ENCODE measurements around the gene NTF4. TPM values are rescaled to one million over a fixed set of nuclear protein-coding genes. Genes with fewer than 3 reads are reported as not detected.
"Not testable (repeated sequence)": the region's sequence is repeated elsewhere in the genome, so short reads cannot be mapped to it uniquely, and the experiment has no call there.

The NTF4 gene
- total RNA-seq, 3 donors from 2014 or later: not detected

DNA sequence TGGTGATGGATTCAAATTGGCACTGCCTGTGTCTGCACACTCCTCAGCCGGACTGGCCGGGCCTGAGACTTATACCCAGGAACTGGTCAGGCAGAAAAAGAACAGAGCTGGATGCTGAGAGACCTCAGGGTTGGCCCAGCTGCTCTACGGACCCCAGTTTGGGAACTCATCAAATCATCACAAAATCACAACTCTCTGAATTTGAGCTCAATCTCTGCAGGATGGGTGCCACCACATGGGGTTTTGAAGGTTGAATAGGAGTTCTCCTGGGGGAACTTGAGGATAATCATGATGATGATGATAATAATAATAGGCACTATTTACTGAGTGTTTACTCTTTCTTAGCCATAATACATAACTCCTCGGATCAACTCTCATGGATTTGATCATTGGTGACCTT lies 22.0 kb downstream of the NTF4 start:
- intact Hi-C loops (cut with DNase I, micrococcal nuclease); H3K4me1 ChIP-seq (ENCODE audit: low read depth); H3K9me3 ChIP-seq; ATAC-seq; DNase-seq; H3K36me3 ChIP-seq (ENCODE audit: low read depth); H3K4me3 ChIP-seq: not testable (repeated sequence)

DNA sequence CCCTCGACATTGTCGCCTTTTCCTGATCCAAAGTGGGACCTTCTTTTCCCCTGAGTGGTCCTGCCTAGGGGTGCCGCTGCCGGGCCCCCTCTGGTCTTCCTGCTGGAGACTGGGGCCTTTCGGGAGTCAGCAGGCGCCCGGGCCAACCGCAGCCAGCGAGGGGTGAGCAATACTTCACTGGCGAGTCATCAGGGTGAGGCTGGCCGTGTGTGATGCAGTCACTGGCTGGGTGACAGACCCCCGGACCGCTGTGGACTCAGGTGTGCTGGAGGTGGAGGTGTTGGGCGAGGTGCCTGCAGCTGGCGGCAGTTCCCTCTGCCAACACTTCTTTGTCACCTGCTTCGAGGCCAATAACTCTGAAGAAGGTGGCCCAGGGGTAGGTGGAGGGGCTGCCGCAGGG lies 22.4 kb downstream of the NTF4 start:
- ATAC-seq (no peak), DNase-seq (no peak)
- TF ChIP-seq, protein P1, sequence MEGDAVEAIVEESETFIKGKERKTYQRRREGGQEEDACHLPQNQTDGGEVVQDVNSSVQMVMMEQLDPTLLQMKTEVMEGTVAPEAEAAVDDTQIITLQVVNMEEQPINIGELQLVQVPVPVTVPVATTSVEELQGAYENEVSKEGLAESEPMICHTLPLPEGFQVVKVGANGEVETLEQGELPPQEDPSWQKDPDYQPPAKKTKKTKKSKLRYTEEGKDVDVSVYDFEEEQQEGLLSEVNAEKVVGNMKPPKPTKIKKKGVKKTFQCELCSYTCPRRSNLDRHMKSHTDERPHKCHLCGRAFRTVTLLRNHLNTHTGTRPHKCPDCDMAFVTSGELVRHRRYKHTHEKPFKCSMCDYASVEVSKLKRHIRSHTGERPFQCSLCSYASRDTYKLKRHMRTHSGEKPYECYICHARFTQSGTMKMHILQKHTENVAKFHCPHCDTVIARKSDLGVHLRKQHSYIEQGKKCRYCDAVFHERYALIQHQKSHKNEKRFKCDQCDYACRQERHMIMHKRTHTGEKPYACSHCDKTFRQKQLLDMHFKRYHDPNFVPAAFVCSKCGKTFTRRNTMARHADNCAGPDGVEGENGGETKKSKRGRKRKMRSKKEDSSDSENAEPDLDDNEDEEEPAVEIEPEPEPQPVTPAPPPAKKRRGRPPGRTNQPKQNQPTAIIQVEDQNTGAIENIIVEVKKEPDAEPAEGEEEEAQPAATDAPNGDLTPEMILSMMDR (IDR thresholded peaks at IDR 0.05): no peak
- no peaks in the 10 kb centered on the region for H3K9me3 ChIP-seq
- H3K4me1 ChIP-seq (ENCODE audit: low read depth): no peaks in the 10 kb centered on the region
- H3K36me3 ChIP-seq (ENCODE audit: low read depth): no peaks in the 10 kb centered on the region
- intact Hi-C loops (cut with DNase I, micrococcal nuclease): no loop called here
- H3K4me3 ChIP-seq: no peak overlapping the region

DNA sequence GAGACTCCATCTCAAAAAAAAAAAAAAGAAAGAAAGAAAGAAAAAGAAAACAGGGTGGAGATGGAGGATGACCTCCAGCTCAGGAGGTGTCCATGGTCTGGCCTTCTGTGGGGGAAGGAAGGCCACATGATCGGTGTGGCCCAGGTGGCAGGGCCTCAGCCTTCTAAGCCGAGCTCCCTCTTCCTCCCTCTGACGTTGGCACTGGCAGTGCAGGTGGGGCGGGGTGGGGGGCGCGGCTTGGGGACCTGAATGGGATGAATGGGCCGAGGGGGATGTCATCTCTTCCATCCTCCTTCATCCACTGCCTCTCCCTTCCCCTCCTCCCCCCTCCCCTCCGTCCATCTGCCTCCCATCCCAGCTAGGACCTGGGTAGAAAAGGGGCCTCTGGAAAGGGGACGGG lies 24.9 kb downstream of the NTF4 start:
- ATAC-seq; DNase-seq; H3K4me1 ChIP-seq (ENCODE audit: low read depth); H3K9me3 ChIP-seq; intact Hi-C loops (cut with DNase I, micrococcal nuclease); H3K36me3 ChIP-seq (ENCODE audit: low read depth); H3K4me3 ChIP-seq: not testable (repeated sequence)

DNA sequence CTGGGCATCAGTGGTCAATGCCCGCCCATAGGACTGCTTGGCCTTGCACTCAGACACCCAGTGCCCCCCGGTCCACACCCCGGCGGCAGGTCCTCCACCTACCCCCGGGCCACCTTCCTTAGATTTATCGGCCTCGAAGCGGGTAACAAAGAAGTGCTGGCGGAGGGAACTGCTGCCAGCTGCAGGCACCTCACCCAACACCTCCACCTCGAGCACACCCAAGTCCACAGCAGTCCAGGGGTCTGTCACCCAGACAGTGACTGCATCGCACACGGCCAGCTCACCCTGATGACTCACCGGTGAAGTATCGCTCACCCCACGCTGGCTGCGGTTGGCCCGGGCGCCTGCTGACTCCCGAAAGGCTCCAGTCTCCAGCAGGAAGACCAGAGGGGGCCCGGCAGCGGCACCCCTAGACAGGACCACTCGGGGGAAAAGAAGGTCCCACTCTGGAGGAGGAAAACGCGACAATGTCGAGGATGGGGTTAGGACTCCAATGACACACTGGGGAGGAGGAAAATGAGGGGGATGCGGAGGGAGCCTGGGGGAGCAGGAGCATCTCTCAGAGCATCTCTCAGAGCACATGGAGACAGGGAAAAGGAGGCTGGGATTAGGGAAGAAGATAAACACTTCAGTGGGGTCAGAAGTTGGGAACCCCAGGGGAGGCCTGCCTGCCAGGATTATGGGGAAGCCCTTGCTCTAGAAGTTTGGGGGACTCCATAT lies 25.9 kb downstream of the NTF4 start:
- H3K36me3 ChIP-seq (ENCODE audit: low read depth); H3K4me1 ChIP-seq (ENCODE audit: low read depth); H3K4me3 ChIP-seq; ATAC-seq; intact Hi-C loops (cut with DNase I, micrococcal nuclease); DNase-seq; H3K9me3 ChIP-seq: not testable (repeated sequence)

DNA sequence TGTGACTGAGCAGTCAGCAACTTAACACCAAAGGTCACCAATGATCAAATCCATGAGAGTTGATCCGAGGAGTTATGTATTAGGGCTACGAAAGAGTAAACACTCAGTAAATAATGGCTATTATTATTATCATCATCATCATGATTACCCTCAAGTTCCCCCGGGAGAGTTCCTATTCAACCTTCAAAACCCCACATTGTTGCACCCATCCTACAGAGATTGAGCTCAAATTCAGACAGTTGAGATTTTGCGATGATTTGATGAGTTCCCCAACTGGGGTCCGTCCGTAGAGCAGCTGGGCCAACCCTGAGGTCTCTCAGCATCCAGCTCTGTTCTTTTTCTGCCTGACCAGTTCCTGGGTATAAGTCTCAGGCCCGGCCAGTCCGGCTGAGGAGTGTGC lies 26.5 kb downstream of the NTF4 start:
- H3K4me1 ChIP-seq (ENCODE audit: low read depth); ATAC-seq; H3K4me3 ChIP-seq; H3K36me3 ChIP-seq (ENCODE audit: low read depth); H3K9me3 ChIP-seq; intact Hi-C loops (cut with DNase I, micrococcal nuclease); DNase-seq: not testable (repeated sequence)

DNA sequence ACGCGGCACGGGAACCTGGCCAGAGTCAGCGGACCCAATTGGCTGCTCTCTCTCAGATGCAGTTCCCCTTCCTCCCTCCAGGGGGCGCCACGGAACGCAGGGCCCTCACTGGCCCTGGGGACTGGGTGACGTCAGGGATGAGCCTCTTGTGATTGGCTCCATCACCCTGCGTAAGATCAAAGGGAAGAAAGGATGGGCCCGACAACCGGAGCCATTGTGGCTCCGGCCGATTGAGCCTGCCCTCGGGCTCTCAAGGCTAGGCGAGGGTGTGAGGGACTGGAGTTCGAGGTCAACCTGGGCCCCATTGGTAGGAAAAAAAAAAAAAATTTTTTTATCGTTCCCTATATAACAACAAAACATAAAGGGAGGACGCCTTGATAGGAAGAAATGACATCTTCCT lies 27.8 kb downstream of the NTF4 start, which contains the start of gene CGB1:
TSS of gene CGB1 (minus strand) at position 81 of the 400 bp plus-strand sequence. CDS start 184 bp downstream, outside the sequence.
- intact Hi-C loops (cut with DNase I, micrococcal nuclease); ATAC-seq; H3K36me3 ChIP-seq (ENCODE audit: low read depth); H3K4me3 ChIP-seq; DNase-seq; H3K4me1 ChIP-seq (ENCODE audit: low read depth); H3K9me3 ChIP-seq: not testable (repeated sequence)

DNA sequence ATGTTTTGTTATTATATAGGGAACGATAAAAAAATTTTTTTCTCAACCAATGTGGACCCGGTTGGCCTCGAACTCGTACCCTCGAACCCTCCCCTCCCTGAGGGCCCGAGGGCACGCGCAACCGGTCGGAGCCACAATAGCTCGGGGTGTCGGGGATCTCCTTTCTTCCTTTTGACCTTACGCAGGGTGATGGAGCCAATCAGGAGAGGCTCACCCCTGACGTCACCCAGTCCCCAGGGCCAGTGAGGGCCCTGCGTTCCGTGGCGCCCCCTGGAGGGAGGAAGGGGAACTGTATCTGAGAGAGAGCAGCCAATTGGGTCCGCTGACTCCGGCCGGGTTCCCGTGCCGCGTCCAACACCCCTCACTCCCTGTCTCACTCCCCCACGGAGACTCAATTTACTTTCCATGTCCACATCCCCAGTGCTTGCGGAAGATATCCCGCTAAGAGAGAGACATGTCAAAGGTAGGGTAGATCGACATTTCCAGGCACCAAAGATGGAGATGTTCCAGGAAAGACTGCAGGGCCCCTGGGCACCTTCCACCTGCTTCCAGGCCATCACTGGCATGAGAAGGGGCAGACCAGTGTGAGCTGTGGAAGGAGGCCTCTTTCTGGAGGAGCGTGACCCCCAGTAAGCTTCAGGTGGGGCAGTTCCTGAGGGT lies 32.8 kb downstream of the NTF4 start, which contains the start of gene CGB2:
TSS of gene CGB2 (plus strand) at position 249 of the 660 bp plus-strand sequence. CDS start at position 455, 206 bp downstream.
- ATAC-seq; H3K36me3 ChIP-seq (ENCODE audit: low read depth); H3K4me3 ChIP-seq; DNase-seq; H3K9me3 ChIP-seq; intact Hi-C loops (cut with DNase I, micrococcal nuclease); H3K4me1 ChIP-seq (ENCODE audit: low read depth): not testable (repeated sequence)

DNA sequence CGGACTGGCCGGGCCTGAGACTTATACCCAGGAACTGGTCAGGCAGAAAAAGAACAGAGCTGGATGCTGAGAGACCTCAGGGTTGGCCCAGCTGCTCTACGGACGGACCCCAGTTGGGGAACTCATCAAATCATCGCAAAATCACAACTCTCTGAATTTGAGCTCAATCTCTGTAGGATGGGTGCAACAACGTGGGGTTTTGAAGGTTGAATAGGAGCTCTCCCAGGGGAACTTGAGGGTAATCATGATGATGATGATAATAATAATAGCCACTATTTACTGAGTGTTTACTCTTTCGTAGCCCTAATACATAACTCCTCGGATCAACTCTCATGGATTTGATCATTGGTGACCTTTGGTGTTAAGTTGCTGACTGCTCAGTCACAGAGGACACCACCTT lies 34.3 kb downstream of the NTF4 start:
- H3K4me1 ChIP-seq (ENCODE audit: low read depth); ATAC-seq; H3K4me3 ChIP-seq; intact Hi-C loops (cut with DNase I, micrococcal nuclease); H3K36me3 ChIP-seq (ENCODE audit: low read depth); DNase-seq; H3K9me3 ChIP-seq: not testable (repeated sequence)

DNA sequence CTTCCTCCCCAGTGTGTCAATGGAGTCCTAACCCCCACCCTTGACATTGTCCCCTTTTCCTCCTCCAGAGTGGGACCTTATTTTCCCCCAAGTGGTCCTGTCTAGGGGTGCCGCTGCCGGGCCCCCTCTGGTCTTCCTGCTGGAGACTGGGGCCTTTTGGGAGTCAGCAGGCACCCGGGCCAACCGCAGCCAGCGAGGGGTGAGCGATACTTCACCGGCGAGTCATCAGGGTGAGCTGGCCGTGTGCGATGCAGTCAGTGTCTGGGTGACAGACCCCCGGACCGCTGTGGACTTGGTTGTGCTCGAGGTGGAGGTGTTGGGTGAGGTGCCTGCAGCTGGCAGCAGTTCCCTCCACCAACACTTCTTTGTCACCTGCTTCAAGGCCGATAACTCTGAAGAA lies 34.9 kb downstream of the NTF4 start:
- H3K9me3 ChIP-seq; H3K4me3 ChIP-seq; H3K36me3 ChIP-seq (ENCODE audit: low read depth); DNase-seq; intact Hi-C loops (cut with DNase I, micrococcal nuclease); ATAC-seq; H3K4me1 ChIP-seq (ENCODE audit: low read depth): not testable (repeated sequence)

DNA sequence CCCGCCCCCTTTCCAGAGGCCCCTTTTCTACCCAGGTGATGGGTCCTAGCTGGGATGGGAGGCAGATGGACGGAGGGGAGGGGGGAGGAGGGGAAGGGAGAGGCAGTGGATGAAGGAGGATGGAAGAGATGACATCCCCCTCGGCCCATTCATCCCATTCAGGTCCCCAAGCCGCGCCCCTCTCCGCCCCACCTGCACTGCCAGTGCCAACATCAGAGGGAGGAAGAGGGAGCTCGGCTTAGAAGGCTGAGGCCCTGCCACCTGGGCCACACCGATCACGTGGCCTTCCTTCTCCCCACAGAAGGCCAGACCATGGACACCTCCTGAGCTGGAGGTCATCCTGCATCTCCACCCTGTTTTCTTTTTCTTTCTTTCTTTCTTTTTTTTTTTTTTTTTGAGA lies 35.9 kb downstream of the NTF4 start:
- DNase-seq; H3K9me3 ChIP-seq; H3K36me3 ChIP-seq (ENCODE audit: low read depth); ATAC-seq; intact Hi-C loops (cut with DNase I, micrococcal nuclease); H3K4me1 ChIP-seq (ENCODE audit: low read depth); H3K4me3 ChIP-seq: not testable (repeated sequence)

DNA sequence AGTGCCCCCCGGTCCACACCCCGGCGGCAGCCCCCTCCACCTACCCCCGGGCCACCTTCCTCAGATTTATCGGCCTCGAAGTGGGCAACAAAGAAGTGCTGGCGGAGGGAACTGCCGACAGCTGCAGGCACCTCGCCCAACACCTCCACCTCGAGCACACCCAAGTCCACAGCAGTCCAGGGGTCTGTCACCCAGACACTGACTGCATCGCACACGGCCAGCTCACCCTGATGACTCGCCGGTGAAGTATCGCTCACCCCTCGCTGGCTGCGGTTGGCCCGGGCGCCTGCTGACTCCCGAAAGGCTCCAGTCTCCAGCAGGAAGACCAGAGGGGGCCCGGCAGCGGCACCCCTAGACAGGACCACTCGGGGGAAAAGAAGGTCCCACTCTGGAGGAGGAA lies 39.0 kb downstream of the NTF4 start:
- ATAC-seq; H3K36me3 ChIP-seq (ENCODE audit: low read depth); intact Hi-C loops (cut with DNase I, micrococcal nuclease); DNase-seq; H3K4me1 ChIP-seq (ENCODE audit: low read depth); H3K9me3 ChIP-seq; H3K4me3 ChIP-seq: not testable (repeated sequence)

DNA sequence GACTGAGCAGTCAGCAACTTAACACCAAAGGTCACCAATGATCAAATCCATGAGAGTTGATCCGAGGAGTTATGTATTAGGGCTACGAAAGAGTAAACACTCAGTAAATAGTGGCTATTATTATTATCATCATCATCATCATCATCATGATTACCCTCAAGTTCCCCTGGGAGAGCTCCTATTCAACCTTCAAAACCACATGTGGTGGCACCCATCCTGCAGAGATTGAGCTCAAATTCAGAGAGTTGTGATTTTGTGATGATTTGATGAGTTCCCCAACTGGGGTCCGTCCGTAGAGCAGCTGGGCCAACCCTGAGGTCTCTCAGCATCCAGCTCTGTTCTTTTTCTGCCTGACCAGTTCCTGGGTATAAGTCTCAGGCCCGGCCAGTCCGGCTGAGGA lies 39.5 kb downstream of the NTF4 start:
- DNase-seq; H3K9me3 ChIP-seq; ATAC-seq; H3K36me3 ChIP-seq (ENCODE audit: low read depth); H3K4me1 ChIP-seq (ENCODE audit: low read depth); intact Hi-C loops (cut with DNase I, micrococcal nuclease); H3K4me3 ChIP-seq: not testable (repeated sequence)

DNA sequence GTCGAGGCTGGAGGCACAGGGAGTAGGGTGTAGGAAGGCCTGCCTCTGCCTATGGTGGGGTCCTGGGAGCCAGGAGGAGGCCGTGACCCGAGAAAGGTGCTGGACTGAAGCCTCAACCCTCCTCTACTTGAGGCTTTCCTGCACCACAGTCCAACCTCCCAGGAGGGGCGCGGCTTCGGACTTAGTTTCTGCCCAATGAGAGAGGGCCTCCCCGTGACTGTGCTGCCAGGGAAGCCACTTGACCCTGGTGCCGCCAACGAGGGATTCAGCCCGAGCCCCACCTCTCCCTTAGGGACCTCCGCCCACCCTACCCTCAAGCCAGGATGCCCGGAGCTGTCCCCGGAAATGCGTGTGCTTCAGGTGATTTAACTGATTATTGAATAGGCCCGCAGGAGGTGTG lies 40.4 kb downstream of the NTF4 start, which contains the start of gene CGB3:
TSS of gene CGB3 (minus strand) at position 101 of the 400 bp plus-strand sequence. CDS start 362 bp downstream, outside the sequence.
- H3K4me1 ChIP-seq (ENCODE audit: low read depth); H3K36me3 ChIP-seq (ENCODE audit: low read depth); H3K4me3 ChIP-seq; intact Hi-C loops (cut with DNase I, micrococcal nuclease); DNase-seq; H3K9me3 ChIP-seq; ATAC-seq: not testable (repeated sequence)

All from mucosa of descending colon (tissue), 3 donors.